Measurements from ENCODE around the gene UBE2Q2.

UBE2Q2 gene

GRCh38 chr15:75815811-75816719, 27.2 kb upstream of the UBE2Q2 start:
- Mint-ChIP-seq H3K9me3 (peaks cover 2% of the 10 kb centered on the region), H3K27me3 (peaks cover 15% of the 10 kb centered on the region), H3K4me1 (peaks cover 30% of the 10 kb centered on the region), H3K27ac (peak overlapping the region; percentile 29), H3K4me3 (no peak overlapping the region), H3K36me3 (peaks cover 2% of the 10 kb centered on the region)
- CTCF ChIA-PET = interaction anchor here (1.8 to 1.9 kb wide), 2 partner anchors 11 to 14 kb away, joined by 4 to 11 read pairs; no protein-coding TSS in a partner anchor
- DNase-seq = no peak

GRCh38 chr15:75817138-75817935, 25.9 kb upstream of the UBE2Q2 start:
- CTCF ChIA-PET = interaction anchor here (1.9 kb wide), 1 partner anchor 16 kb away, joined by 11 read pairs; no protein-coding TSS in a partner anchor
- peak overlapping the region; percentile 39 for H3K4me3 Mint-ChIP-seq
- H3K27me3 Mint-ChIP-seq = peaks cover 9% of the 10 kb centered on the region
- peak overlapping the region; percentile 85 for H3K27ac Mint-ChIP-seq
- H3K9me3 Mint-ChIP-seq = peaks cover 2% of the 10 kb centered on the region
- peaks cover 30% of the 10 kb centered on the region for H3K4me1 Mint-ChIP-seq
- peaks cover 2% of the 10 kb centered on the region for H3K36me3 Mint-ChIP-seq
- DNase-seq = peak; percentile 33

- DNase-seq = no peak
- CTCF ChIA-PET = no interaction called here
- H3K4me1 Mint-ChIP-seq = peaks cover 30% of the 10 kb centered on the region
- H3K9me3 Mint-ChIP-seq = peaks cover 2% of the 10 kb centered on the region
- no peak overlapping the region for H3K4me3 Mint-ChIP-seq
- H3K27me3 Mint-ChIP-seq = peaks cover 3% of the 10 kb centered on the region
- no peak overlapping the region for H3K27ac Mint-ChIP-seq
- H3K36me3 Mint-ChIP-seq = peaks cover 2% of the 10 kb centered on the region
These were observed 23.0 kb upstream of the UBE2Q2 start for GRCh38 chr15:75820206-75820605.

GRCh38 chr15:75821786-75822345, 21.4 kb upstream of the UBE2Q2 start:
- DNase-seq = no peak
- CTCF ChIA-PET = interaction anchor here (0.8 to 2.0 kb wide), 3 partner anchors 12 to 20 kb away, joined by 3 to 6 read pairs (median 5); no protein-coding TSS in a partner anchor
- no peaks in the 10 kb centered on the region for H3K9me3 Mint-ChIP-seq
- H3K36me3 Mint-ChIP-seq = no peaks in the 10 kb centered on the region
- no peak overlapping the region for H3K4me3 Mint-ChIP-seq
- H3K4me1 Mint-ChIP-seq = peaks cover 19% of the 10 kb centered on the region
- no peak overlapping the region for H3K27ac Mint-ChIP-seq
- peaks cover 7% of the 10 kb centered on the region for H3K27me3 Mint-ChIP-seq

GRCh38 chr15:75822685-75823278, 20.5 kb upstream of the UBE2Q2 start:
- no peak for DNase-seq

GRCh38 chr15:75823860-75824613, 19.2 kb upstream of the UBE2Q2 start:
- CTCF ChIA-PET = interaction anchor here (0.9 kb wide), 1 partner anchor 13 kb away, joined by 3 read pairs; no protein-coding TSS in a partner anchor
- no peaks in the 10 kb centered on the region for H3K36me3 Mint-ChIP-seq
- no peaks in the 10 kb centered on the region for H3K9me3 Mint-ChIP-seq
- no peak overlapping the region for H3K27ac Mint-ChIP-seq
- peaks cover 12% of the 10 kb centered on the region for H3K27me3 Mint-ChIP-seq
- H3K4me3 Mint-ChIP-seq = no peak overlapping the region
- no peak for DNase-seq
- peaks cover 14% of the 10 kb centered on the region for H3K4me1 Mint-ChIP-seq

More at GRCh38 chr15:75822685-75823278, 20.5 kb upstream of the UBE2Q2 start:
- H3K36me3 Mint-ChIP-seq = no peaks in the 10 kb centered on the region
- no peaks in the 10 kb centered on the region for H3K9me3 Mint-ChIP-seq
- CTCF ChIA-PET = interaction anchor here (0.7 to 2.0 kb wide), 3 partner anchors 13 to 314 kb away, joined by 3 to 6 read pairs (median 5); no protein-coding TSS in a partner anchor
- no peak overlapping the region for H3K27ac Mint-ChIP-seq
- peaks cover 16% of the 10 kb centered on the region for H3K4me1 Mint-ChIP-seq
- peaks cover 12% of the 10 kb centered on the region for H3K27me3 Mint-ChIP-seq
- no peak overlapping the region for H3K4me3 Mint-ChIP-seq

GRCh38 chr15:75827691-75828090, 15.6 kb upstream of the UBE2Q2 start:
- CTCF ChIA-PET = no interaction called here
- H3K4me3 Mint-ChIP-seq = no peak overlapping the region

GRCh38 chr15:75828429-75828828, 14.8 kb upstream of the UBE2Q2 start:
- Mint-ChIP-seq H3K27me3 (peaks cover 16% of the 10 kb centered on the region), H3K9me3 (no peaks in the 10 kb centered on the region), H3K27ac (no peak overlapping the region), H3K4me3 (no peak overlapping the region), H3K4me1 (peaks cover 20% of the 10 kb centered on the region), H3K36me3 (peaks cover 2% of the 10 kb centered on the region)
- DNase-seq = no peak
- CTCF ChIA-PET = no interaction called here

More at GRCh38 chr15:75827691-75828090, 15.6 kb upstream of the UBE2Q2 start:
- DNase-seq = no peak
- Mint-ChIP-seq H3K4me1 (peaks cover 20% of the 10 kb centered on the region), H3K27me3 (peaks cover 16% of the 10 kb centered on the region), H3K27ac (no peak overlapping the region), H3K36me3 (peaks cover 2% of the 10 kb centered on the region), H3K9me3 (no peaks in the 10 kb centered on the region)

- H3K27me3 Mint-ChIP-seq = peaks cover 12% of the 10 kb centered on the region
- no peak overlapping the region for H3K4me3 Mint-ChIP-seq
- CTCF ChIA-PET = interaction anchor here (2.0 kb wide), 1 partner anchor 10 kb away, joined by 6 read pairs; no protein-coding TSS in a partner anchor
- H3K4me1 Mint-ChIP-seq = peaks cover 25% of the 10 kb centered on the region
- DNase-seq = no peak
- H3K9me3 Mint-ChIP-seq = no peaks in the 10 kb centered on the region
- H3K36me3 Mint-ChIP-seq = peaks cover 2% of the 10 kb centered on the region
- H3K27ac Mint-ChIP-seq = no peak overlapping the region
These were observed 12.1 kb upstream of the UBE2Q2 start for GRCh38 chr15:75830910-75831805.

GRCh38 chr15:75831806-75832102, 11.5 kb upstream of the UBE2Q2 start:
- H3K4me3 Mint-ChIP-seq = no peak overlapping the region
- H3K27me3 Mint-ChIP-seq = peaks cover 9% of the 10 kb centered on the region
- no peaks in the 10 kb centered on the region for H3K9me3 Mint-ChIP-seq
- no peak overlapping the region for H3K27ac Mint-ChIP-seq
- CTCF ChIA-PET = interaction anchor here (2.0 kb wide), 1 partner anchor 10 kb away, joined by 6 read pairs; no protein-coding TSS in a partner anchor
- H3K36me3 Mint-ChIP-seq = peaks cover 2% of the 10 kb centered on the region
- DNase-seq = no peak
- H3K4me1 Mint-ChIP-seq = peaks cover 25% of the 10 kb centered on the region

GRCh38 chr15:75832114-75832513, 11.1 kb upstream of the UBE2Q2 start:
- DNase-seq = no peak
- Mint-ChIP-seq H3K36me3 (peaks cover 2% of the 10 kb centered on the region), H3K4me1 (peaks cover 25% of the 10 kb centered on the region), H3K9me3 (no peaks in the 10 kb centered on the region), H3K27ac (no peak overlapping the region), H3K4me3 (no peak overlapping the region), H3K27me3 (peaks cover 9% of the 10 kb centered on the region)
- CTCF ChIA-PET = interaction anchor here (2.0 kb wide), 1 partner anchor 9 kb away, joined by 6 read pairs; no protein-coding TSS in a partner anchor

GRCh38 chr15:75834021-75834420, 9.2 kb upstream of the UBE2Q2 start:
- CTCF ChIA-PET = no interaction called here
- Mint-ChIP-seq H3K27ac (no peak overlapping the region), H3K27me3 (peaks cover 4% of the 10 kb centered on the region), H3K4me3 (no peak overlapping the region), H3K9me3 (no peaks in the 10 kb centered on the region), H3K4me1 (peaks cover 16% of the 10 kb centered on the region), H3K36me3 (peaks cover 2% of the 10 kb centered on the region)
- DNase-seq = no peak

Data from activated naive CD4-positive, alpha-beta T cell treated with anti-CD3 and anti-CD28 coated beads, Interleukin-2, amount 10 ng/mL, durations not matched to agents 7 days and 5 days (primary cell).